Neural crest cell (in vitro differentiated cells): ENCODE results near the gene NDUFS6. TPM values are rescaled to one million over a fixed set of nuclear protein-coding genes. Genes with fewer than 3 reads are reported as not detected.

Experiments
- DNase-seq: peaks from one replicate; pipeline ENCODE4 v3.0.0; 2021; ENCODE audit warnings: low read depth, mixed read lengths, low spot score
- H3K27ac Mint-ChIP-seq: one replicate; pipeline ENCODE4 v1.8.0; 2021; ENCODE audit warnings: mild to moderate bottlenecking, mixed read lengths; ENCODE audit not compliant: unreplicated experiment
- H3K27me3 Mint-ChIP-seq: 2 replicates; pipeline ENCODE4 v1.8.0; 2021; ENCODE audit warnings: low read depth, mild to moderate bottlenecking, mixed read lengths
- H3K36me3 Mint-ChIP-seq: 2 replicates; pipeline ENCODE4 v1.8.0; 2021; ENCODE audit warnings: low read depth, mild to moderate bottlenecking, mixed read lengths
- H3K4me1 Mint-ChIP-seq: 2 replicates; pipeline ENCODE4 v1.8.0; 2021; ENCODE audit warnings: mixed read lengths
- H3K4me3 Mint-ChIP-seq: one replicate; pipeline ENCODE4 v1.8.0; 2021; ENCODE audit warnings: mild to moderate bottlenecking, mixed read lengths
- H3K9me3 Mint-ChIP-seq: 2 replicates; pipeline ENCODE4 v1.8.0; 2021; ENCODE audit warnings: mixed read lengths
- total RNA-seq: library from RNA; stranded (reverse); gene quantifications from 2 replicates; pipeline ENCODE4 v1.2.1, GENCODE V29; 2021
- TF ChIP-seq, protein P1 (sequence below): fragments of 200-600 bp; sonication (generic); conservative IDR thresholded peaks from 2 replicates; pipeline ENCODE4 v1.5.0; 2021; ENCODE audit warnings: antibody characterized with exemption, mild to moderate bottlenecking

The NDUFS6 gene
- total RNA-seq, 1 donor from 2014 or later, result 50.2 TPM

DNA sequence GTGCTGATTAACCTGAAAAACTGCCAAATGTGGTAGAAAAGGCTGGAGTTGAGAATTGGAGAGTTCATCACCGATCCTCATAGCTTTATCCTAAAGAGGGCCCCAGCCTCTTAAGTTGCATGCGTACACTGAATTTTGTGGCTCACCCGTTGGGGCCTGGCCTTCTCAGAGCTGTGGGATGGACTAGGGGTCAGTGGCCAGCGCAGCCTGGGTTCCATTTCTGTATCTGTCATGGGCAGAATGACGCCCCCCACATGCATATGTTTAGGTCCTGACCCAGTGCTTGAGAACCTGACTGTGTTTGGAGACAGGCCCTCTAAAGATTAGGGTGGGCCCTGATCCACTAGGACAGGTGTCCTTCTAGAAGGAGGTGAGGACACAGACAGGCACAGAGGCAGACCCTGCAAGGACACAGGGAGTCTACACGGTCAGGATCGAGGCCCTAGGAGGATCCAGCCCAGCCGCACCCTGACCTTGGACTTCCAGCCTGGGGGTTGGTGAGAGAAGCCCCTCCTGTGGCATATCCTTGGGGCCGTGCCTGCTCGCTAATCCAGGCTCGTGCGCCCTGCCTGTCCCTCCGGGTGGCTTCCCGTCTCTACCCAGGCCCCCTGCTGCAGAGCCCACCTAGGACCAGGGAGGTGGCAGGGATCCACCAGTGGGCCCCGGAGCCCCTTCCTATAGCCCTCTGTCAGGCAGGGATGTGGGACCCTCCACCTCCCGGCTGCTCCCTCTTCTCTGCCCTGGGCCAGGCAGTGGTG, 32.2 kb downstream of the NDUFS6 start:
- no peaks in the 10 kb centered on the region for H3K9me3 Mint-ChIP-seq

DNA sequence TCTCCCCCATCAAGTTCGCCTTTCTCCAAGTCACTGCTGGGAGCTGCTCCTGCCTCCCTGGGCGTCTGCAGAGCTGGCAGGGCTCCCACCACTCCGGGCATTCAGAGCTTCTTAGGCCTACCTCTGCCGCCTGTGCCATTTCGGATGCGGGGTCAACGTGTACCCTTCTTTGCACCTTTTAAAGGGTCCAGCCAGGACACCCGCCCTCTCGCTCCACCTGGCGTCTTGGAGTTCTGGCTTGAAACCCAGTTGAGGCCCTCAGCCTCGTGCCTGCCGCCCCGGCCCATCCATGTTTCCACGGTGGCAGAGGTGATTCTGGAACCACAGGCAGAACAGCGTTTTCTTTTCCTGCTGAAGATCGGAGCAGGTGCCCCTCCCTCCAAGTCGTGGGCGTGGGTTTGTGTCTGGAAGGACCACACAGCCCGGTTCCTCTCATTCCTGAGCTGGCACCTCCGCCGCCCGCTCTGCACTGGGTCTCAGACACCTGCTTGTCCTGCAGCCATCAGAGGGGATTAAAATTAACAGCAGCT, 32.9 kb downstream of the NDUFS6 start:
- TF ChIP-seq, protein P1, sequence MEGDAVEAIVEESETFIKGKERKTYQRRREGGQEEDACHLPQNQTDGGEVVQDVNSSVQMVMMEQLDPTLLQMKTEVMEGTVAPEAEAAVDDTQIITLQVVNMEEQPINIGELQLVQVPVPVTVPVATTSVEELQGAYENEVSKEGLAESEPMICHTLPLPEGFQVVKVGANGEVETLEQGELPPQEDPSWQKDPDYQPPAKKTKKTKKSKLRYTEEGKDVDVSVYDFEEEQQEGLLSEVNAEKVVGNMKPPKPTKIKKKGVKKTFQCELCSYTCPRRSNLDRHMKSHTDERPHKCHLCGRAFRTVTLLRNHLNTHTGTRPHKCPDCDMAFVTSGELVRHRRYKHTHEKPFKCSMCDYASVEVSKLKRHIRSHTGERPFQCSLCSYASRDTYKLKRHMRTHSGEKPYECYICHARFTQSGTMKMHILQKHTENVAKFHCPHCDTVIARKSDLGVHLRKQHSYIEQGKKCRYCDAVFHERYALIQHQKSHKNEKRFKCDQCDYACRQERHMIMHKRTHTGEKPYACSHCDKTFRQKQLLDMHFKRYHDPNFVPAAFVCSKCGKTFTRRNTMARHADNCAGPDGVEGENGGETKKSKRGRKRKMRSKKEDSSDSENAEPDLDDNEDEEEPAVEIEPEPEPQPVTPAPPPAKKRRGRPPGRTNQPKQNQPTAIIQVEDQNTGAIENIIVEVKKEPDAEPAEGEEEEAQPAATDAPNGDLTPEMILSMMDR, result no peak
- Mint-ChIP-seq H3K36me3 (peaks cover 3% of the 10 kb centered on the region), H3K27me3 (peaks cover 6% of the 10 kb centered on the region), H3K27ac (no peak overlapping the region), H3K4me1 (peaks cover 21% of the 10 kb centered on the region), H3K9me3 (no peaks in the 10 kb centered on the region), H3K4me3 (no peak overlapping the region)
- no peak for DNase-seq

More for the DNA sequence above, 32.2 kb downstream of the NDUFS6 start:
- TF ChIP-seq, protein P1, result no peak
- Mint-ChIP-seq H3K4me3 (no peak overlapping the region), H3K36me3 (peaks cover 3% of the 10 kb centered on the region), H3K27ac (no peak overlapping the region), H3K4me1 (peaks cover 21% of the 10 kb centered on the region), H3K27me3 (peaks cover 6% of the 10 kb centered on the region)
- no peak for DNase-seq

DNA sequence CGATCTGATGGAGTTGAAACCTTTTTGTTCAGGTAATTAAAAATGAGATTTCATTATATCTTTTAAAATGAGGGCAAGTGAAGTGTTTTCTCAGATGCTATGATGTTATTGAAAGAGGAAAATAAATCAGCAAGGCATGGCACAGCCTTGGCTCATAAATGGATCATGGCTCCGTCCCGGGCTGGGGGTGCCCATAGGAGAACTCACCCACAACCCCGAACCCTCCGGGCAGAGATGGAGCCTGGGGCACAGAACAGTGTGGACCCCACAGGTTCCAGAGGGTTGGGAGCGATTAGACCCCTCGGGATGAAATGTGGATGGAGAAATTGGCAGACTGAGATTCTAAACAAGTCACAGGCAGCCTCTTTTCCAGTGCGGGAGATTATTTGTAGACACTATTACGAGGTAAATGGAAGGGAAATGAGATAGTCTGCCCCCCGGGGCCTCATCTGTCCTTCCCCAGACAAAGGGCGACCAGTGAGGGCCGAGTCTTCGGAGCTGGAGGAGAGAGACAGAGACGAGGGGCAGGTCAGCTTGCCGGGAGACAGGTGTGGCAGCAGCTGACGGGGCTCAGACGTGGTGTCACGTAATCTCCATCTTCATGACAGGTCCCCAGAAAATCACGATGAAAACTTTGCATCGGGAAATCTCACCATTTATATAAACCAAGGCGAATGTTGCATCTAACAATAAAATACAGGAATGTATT, 33.7 kb downstream of the NDUFS6 start:
- DNase-seq, result no peak
- H3K9me3 Mint-ChIP-seq, result no peaks in the 10 kb centered on the region
- peaks cover 21% of the 10 kb centered on the region for H3K4me1 Mint-ChIP-seq
- TF ChIP-seq, protein P1, result no peak
- peaks cover 3% of the 10 kb centered on the region for H3K36me3 Mint-ChIP-seq
- no peak overlapping the region for H3K4me3 Mint-ChIP-seq
- peaks cover 6% of the 10 kb centered on the region for H3K27me3 Mint-ChIP-seq
- no peak overlapping the region for H3K27ac Mint-ChIP-seq

DNA sequence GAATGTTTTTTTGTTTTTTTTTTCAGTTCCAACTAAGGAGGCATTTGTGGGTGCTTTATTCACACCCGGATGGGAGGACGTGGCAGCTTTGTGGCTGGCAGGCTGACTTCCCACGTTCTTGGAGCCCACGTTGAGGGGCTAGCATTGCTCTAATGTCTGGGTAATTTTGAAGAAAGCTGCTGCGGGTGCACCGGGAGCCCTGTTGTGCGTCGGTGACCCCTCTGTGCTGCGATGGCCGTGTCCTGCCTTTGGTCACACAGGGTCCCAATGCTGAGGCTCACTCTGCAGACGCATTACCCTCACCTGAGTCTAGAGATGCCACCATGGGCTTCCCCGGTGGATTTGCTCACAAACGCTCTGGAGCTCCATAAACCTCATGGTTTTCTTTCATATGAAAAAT, 34.2 kb downstream of the NDUFS6 start:
- TF ChIP-seq, protein P1, result no peak
- Mint-ChIP-seq H3K27ac (no peak overlapping the region), H3K4me1 (peaks cover 21% of the 10 kb centered on the region), H3K9me3 (no peaks in the 10 kb centered on the region), H3K27me3 (peaks cover 6% of the 10 kb centered on the region), H3K36me3 (peaks cover 3% of the 10 kb centered on the region), H3K4me3 (no peak overlapping the region)
- DNase-seq, result no peak

DNA sequence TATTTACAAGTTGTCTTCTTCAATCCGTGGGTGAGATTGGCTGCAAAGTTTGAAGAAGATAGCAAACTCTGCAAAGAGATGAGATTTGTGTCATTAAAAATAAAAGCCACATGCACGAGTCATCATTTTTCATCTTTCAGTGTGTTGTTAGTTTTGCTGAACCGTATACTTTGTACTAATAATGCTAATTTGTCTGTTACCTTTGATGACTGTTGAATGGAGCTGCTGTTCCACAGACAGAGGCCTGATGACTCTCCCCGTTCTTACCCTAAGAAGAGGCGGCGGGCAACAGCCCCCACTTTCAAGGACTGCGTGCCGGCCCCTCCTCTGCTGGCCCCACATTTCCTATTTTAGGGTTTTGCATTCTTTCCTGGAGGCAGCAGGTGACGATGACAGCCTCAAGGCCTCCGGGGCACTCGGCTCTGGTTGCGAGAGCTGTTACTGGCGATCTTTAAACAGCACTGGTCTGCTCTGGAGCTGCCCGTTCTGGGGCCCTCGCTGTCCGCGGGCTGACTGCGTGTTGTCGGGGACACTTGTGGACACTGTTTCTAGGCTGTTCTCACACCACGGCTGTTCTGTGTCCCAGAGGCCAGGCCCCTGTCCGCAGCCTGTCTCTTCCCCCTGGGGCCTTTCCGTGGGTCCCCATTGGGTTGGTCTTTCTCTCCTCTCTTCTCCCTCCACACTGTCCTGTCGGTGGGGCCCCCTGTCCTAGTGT, 35.1 kb downstream of the NDUFS6 start:
- H3K27me3 Mint-ChIP-seq, result peaks cover 6% of the 10 kb centered on the region
- no peaks in the 10 kb centered on the region for H3K9me3 Mint-ChIP-seq
- H3K27ac Mint-ChIP-seq, result no peak overlapping the region
- TF ChIP-seq, protein P1, result no peak
- H3K4me3 Mint-ChIP-seq, result no peak overlapping the region
- DNase-seq, result no peak
- peaks cover 23% of the 10 kb centered on the region for H3K4me1 Mint-ChIP-seq
- no peaks in the 10 kb centered on the region for H3K36me3 Mint-ChIP-seq
